ENCODE measurements around the gene RNF41.

The RNF41 gene

DNA sequence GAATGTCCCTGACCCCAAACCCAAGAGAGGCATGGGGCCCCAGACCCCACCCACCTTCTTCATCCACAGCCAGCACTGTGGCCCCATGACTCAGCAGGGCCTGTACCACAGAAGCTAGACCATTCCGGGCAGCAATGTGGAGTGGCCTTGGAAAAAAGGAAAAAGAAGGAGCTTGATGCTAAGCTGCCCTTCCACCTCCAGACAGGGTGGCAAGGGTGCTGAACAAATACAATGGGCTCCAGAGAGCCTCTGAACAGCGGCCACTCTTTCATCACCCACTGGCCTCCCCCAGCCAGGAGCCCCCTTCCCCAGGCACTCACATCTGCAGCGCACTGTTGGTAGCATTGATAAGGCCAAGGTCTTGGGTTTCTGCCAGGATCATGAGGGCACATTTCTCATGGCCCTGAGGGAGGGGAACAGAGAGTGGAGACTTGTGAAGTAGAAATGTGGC is 22.0 kb upstream of the RNF41 start:
- DNase-seq = no peak

DNA sequence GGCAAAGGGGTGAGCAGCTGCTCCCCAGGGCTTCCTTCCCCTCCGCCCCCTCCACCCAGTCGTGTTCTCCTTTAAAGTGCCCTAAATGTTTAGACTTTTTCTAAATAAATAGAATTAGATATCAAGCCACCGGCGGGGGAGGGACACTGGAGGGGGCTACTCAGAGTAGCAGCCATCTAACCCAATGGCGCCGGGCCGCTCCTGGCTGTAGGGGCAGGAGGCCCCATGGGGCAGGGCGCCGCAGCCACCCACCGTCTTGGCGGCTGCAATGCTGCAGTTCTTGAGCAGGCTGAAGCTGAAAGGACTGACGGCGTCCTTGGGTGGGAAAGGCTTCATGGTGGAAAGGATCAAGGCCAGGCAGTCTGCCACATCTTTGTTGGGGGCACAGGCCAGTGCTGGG is 21.3 kb upstream of the RNF41 start:
- no peak for DNase-seq

DNA sequence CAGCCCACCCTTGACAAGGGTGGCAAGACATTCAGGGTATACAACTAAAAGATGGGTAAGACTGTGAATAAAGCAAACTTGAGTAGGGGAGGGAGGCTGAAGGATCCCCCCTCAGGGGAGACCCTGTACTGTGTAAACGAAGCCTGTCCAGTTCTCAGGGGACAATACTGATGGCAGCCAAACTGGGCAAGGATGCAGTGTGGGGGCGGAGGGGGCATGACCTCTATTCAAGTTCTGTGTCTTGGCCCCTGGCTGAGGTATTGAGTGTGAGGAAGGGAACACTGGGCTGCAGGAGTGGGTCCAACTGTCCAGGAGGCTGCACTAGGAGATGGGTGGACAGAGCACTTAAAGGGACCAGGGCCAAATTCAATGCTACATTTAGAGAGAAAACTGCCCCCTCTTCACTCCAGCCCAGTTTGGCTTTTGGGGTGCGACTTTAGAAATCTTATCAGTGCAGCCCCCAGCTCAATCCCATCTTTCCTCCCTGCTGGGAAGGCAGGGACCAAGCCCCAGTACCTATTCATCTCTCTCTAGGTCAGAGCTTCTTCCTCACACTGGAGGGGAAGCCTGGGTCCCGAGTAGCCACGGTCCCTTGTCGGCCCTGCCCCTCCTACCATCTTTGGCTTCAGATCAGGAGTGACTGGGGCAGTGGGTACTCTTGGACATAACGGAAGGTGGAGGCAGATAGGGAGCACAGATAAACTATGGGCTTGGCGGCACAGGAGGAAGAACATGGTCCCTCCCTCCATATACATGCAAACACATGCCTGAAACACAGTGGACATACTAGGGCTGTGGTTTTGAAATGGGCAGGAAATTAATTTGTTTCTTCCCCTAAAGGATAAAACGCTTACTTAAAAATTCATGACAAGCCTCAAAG is 19.9 kb upstream of the RNF41 start:
- DNase-seq = no peak

DNA sequence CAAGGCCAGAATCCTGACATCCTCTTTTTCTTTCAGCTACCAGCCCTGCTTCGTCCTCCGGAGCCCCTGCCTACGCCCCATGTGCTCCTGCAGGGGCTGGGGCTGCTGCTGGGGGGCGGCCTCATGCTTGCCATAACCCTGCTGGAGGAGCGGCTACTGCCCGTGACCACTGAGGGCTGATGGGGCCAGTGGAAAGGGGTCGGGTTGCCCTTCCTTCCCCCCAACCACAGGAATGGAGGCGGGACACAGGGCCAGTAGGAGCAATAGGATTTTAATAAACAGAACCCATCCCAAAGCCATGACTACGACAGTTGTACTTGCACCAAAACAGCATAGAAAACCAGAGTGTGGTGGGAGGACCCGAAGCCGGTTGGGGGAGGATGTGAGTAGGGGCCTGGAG is 15.8 kb upstream of the RNF41 start:
- no peak for DNase-seq

DNA sequence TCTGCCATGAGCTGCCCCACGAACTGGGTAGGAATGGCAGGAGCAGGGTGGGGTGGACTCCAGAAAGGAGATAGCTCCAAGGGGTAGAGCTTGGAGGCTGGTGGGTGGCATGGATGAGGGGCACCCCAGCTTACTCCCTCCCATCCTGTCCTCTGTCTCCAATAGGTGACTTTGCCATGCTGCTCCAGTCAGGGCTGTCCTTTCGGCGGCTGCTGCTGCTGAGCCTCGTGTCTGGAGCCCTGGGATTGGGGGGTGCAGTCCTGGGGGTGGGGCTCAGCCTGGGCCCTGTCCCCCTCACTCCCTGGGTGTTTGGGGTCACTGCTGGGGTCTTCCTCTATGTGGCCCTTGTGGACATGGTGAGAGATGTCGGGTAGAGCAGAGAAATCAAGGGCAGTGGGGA is 15.3 kb upstream of the RNF41 start:
- no peak for DNase-seq

DNA sequence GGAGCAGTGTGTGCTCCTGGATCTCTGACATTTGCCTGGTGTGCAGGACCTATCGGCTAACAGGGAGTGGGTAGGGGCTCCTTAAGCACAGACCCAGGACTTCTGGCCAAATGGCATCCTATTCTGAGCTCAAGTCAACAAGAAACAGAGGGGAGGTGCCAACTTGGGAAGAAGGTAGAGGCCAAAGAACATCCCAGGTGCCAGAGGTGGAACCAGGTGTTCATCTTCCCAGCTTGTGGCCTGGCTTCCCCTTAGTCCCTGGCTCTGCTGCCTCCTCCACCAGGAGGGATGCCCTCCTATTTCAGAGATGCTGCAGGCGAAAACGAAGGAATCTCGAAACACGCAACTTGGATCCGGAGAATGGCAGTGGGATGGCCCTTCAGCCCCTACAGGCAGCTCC is 14.4 kb upstream of the RNF41 start:
- DNase-seq = no peak

DNA sequence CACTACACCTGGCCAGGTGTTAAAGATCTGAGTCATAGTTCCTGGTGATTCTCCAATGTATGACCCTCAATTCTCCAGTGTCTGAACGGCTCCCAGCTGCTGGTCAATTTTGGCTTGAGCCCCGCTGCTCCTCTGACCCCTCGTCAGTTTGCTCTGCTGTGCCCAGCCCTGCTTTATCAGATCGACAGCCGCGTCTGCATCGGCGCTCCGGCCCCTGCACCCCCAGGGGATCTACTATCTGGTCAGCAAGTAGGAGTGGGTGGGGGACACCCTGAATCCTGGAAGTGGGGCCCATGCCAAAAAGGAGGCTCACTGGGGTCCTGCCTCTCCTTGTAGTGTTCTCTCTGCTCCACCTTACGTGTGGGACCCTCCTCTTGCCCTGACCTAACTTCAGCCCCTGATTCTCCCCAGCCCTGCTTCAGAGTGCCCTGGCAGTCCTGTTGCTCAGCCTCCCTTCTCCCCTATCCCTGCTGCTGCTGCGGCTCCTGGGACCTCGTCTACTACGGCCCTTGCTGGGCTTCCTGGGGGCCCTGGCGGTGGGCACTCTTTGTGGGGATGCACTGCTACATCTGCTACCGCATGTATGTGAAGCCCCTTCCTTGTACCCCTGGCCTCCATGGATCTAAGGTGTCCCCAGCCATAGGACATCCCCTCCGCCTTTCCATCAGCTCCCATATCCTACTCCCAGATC is 13.2 kb upstream of the RNF41 start:
- DNase-seq = no peak

DNA sequence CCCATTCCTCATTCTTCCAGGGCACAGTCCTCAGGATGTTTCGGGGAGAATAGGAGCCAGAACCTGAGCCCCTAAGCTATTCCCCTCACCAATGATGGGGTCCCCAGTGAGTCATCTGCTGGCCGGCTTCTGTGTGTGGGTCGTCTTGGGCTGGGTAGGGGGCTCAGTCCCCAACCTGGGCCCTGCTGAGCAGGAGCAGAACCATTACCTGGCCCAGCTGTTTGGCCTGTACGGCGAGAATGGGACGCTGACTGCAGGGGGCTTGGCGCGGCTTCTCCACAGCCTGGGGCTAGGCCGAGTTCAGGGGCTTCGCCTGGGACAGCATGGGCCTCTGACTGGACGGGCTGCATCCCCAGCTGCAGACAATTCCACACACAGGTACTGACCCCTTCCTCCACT is 9.5 kb upstream of the RNF41 start:
- DNase-seq = no peak

DNA sequence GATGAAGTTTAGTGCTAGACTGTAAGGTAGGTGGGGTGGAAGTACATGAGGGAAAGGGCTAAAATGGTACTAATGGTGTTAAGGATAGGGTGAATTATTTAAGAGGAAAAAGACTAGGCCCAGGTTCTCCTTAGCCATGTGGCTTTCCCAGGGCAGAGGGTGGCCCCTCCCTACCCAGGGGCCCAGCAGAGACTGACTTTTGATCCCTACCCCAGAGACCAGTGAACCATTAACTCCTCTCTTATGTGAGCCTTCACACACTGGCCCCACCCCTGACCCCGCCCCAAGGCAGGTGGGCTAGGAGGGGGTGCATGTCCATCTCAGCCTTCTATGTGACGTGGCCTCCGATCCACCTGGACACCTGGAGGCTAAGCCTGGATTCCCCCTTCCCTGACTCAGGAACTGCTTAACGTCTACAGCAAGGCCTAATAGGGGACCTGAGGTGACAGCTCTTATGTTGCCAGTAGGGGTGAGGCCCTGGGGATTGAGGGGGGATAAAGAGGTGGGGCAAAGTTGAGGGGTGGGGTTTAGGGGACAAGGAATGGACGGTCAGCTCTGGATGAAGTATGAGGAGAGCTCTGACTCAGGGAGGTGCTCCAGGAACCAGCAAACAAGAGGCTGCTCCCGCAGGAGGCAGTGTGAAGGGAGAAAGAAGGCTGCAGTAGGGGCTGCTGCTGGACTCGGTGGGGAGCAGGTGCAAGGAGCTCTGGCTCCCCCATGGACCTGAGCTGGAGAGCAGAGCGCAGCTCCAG is 8.9 kb upstream of the RNF41 start:
- DNase-seq = no peak

DNA sequence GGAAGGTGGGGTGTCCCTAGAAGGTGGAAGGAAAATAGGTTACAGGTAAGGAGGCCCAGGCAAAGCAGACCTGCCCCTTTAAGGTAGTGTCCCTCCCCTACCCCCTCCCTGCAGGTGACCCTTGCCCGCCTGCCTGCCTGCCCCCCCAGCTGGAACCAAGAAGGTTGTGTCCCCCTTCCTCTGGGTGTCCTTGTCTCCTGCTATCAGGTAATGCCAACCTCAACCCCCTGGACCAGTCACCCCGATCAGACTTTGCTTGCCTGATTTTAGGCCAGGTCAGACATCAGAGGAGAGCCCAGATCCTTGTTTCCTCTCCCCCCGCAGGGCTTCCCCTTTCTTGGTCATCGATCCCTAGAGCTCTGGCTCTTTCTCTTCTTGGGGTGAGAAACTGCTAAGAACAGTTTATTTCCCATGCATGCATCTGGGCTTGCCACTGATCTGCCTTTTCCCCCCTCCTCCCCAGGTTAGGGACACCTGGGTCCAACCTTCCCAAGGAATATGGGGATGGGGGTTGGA is 8.3 kb upstream of the RNF41 start, which contains the start of gene SLC39A5:
Gene SLC39A5 (plus strand): TSS at position 136 of the 516 bp plus-strand sequence. CDS start 1,224 bp downstream, outside the sequence.
- no peak for DNase-seq

DNA sequence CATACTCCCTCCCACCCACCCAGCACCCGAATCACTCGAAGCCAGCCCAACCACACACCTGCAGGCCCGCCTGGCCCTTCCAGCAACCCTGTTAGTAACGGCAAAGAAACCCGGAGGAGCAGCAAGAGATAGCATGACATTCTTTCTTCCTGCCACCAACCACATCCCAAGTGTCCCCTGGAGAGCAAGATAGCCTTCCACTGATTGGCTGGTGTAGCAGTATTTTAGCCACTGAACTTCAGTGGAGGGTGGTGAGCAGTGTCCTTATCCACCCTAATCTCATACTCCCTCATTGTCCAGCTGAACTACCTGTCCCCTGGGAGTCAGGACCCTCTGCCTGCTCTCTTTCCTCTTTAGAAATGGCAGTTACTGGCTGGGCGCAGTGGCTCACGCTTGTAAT is 7.4 kb upstream of the RNF41 start:
- no peak for DNase-seq

DNA sequence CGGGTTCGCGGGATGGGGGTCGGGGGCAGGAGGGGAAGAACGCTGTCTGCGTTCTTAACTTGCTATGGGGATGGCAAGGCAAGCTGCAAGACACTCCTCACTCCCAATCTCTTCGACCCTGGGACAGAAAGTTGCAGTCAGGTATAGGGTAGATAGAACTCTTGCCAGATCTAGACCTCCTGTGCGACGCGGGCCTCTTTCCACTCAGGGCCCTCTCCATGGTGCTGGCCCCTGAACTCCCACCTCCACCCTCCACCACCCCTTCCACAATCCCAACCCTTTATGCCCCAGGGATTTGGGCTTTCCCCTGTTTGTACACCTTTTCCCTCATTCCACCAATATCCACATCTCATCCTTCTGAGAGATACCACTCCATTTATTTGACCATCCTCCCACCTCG is 3.2 kb upstream of the RNF41 start:
- DNase-seq = no peak

DNA sequence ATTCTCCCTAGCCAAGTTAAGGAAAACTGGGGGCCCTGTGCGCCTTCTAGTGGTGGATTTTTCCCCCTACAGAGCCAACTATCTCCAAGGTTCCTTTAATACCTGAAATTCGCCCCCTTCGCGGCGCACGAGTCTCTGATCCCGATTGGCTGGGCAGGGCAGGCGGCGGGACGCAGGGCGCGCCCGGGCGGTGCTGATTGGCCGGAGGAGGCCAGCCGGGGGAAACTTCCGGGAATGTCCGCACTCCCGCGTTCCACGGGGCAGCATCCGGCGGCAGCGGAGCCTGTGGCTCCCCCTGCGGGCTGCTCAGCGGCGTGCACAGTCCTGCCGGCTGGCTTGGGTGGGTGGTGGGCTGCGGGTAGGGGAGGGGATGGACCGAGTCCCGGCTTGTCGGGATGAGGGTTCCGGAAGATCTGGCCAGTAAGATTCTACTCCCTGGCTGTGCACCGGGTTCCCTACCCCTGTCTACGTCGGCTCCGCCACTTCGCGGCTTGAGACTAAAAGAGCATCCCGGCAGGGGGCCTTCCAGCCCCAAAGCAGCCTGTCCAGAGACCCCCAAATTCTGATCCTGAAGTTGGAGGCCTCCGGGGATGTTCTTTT is 2.5 kb upstream of the RNF41 start, which contains the start of gene NABP2:
Gene NABP2 (plus strand): TSS at position 241 of the 600 bp plus-strand sequence. CDS start 515 bp downstream, outside the sequence.
- peak; percentile 74 to 90 (median 82) for DNase-seq

DNA sequence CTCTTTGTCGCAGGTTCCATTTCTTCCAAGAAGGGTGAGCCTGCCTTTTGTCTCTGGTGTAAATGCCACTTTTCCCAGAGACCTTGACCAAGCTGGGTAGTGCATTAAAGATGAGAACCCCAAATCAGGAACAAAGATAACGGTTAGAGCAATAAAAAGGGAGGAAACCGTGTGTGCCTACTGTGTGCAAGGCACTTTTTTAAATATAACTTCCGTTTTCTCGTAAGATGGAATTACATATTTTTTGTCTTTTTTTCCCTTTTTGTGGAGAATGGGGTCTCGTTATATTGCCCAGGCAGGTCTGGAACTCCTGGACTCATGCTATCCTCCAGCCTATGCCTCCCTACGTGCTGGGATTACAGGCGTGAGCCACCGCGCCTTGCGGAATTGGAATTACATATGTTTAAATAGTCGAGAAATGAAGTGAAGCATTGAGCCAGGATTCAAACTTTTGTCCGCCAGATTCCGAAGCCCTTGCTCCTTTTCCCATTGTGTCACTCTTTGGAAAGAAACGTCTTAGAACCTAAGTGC is 1.9 kb upstream of the RNF41 start:
- no peak for DNase-seq

DNA sequence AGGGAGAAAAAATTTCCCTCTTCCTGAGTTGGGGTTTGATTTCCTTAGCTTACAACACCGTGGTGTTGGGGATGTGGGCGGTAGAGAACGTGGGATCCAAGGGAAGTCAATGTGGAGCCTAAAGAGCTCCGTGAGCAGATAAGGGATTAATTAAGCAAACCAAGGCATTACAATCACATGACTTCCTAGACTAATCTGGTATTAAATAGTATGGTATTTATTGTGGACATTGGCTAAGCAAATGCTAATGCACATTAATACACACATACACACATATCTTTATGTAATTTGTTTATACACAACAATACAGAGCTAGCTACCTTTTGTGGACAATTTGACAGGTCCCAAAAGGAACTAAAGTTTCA is 791 bp upstream of the RNF41 start:
- DNase-seq = no peak

DNA sequence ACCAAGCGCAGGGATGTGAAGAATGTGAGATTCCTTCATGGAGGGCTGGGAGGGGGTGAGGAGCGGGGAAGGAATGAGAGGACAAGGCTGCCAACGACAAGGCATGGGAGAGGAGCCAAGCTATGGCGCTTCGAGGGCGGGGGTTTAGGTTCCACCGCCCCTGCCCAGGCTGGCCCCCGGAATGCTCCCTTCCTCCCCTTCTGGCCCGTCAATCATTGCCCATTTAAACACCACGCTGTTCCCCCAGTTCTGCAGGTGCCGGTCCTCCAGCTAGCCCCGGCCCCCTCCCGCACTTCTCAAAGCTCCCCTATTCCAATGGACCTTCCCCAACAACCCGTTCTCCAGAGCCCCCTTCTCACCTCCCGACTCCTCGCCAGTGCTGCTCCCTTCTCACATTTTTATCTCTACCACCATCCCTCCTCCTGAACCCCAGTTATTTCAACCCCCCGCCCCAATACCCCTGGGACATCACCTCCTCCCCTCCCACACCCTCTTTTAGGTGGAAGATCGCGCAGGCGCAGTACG is 428 bp downstream of the RNF41 start:
- no peak for DNase-seq

DNA sequence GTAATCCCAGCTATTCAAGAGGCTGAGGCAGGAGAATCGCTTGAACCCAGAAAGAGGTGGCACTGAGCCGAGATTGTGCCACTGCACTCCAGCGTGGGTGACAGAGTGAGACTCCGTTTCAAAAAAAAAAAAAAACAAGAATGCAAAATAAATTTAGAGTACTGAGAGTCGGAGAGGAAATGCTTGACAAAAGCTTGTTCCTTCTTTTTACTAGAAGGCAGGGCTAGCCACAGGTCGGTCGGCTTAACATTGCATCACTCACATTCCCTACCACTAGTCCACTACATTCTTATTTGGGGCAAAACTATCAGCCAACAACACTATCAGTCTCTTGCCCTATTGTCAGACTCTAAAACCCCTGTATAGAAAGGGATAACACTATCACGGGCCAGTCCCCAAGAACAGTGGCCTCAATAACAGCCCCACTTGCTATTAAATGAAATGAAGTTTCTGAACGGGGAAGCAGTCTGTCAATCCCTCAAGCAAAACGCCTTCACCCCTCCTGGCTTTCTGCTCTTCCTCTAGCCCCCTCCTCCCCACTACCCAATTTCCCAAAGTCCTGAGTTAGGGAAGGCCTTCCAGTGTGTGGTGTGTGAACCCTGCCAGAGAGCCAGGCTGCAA is 1.0 kb downstream of the RNF41 start:
- no peak for DNase-seq

DNA sequence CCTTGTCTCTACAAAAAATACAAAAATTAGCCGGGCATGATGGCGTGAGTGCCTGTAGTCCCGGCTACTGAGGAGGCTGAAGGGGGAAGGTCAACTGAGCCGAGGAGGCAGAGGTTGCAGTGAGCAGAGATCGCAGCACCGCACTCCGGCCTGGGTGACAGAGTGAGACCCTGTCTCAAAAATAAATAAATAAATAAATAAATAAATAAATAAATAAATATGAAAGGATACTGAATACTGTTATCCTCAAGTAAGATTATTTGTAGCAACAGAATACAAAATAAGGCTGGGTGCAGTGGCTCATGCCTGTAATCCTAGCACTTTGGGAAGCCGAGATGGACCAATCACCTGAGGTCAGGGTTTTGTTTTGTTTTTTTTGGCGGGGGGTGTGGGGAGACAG is 1.9 kb downstream of the RNF41 start:
- no peak for DNase-seq

DNA sequence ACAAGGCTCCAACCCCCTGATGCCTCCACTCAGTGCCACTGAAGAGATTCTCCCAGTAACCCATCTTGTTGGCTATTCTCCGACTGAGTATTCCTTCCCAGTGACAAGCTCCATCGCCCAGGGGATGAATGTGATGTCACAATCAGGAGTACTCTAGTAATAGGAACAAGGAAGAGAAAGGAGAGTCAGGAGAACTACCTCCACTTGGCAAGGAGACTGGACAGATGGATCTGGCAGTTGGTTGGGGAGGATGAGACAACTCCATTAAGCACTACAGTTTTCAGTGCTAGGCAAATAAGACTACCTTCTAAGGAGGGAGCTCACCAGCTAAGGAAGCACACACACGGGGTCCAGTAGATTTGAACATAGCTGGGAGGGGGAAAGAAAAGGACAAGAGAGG is 5.3 kb downstream of the RNF41 start:
- no peak for DNase-seq

DNA sequence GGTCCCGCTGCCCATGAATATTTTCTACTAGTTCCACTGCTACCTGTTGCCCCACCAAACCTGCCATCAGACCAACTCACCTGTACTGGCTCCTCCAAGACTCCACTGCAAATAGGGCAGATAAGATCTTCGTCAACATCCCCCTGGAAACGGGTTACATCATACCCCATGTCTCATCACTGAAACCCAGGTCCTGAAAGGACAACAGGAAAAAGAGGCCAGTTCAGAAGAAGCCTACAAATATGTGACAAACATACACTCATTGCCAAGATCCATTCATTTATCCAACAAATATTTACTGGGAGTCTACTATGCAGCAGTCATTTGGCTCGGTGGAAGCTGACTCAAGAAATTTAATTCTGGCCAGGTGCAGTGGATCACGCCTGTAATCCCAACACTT is 7.8 kb downstream of the RNF41 start:
- DNase-seq = no peak

DNA sequence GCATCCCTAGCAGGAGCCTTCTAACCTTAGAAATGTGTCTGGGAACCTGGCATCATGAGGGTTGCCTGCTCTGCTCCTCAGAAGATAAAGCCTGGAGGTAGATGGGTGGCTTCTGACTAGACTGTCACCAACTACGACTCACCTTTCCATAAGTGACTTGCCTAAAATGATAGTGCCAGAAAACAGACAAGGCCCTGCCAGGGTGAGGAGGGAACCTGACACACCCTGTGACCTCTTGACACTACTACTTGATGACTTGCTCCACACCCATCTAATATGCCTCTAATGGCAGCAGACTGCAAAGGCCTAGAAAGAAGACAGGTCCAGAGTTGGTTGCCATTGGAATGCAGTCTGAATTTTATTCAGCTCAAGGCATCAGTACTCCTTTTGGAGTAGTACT is 9.4 kb downstream of the RNF41 start:
- no peak for DNase-seq

DNA sequence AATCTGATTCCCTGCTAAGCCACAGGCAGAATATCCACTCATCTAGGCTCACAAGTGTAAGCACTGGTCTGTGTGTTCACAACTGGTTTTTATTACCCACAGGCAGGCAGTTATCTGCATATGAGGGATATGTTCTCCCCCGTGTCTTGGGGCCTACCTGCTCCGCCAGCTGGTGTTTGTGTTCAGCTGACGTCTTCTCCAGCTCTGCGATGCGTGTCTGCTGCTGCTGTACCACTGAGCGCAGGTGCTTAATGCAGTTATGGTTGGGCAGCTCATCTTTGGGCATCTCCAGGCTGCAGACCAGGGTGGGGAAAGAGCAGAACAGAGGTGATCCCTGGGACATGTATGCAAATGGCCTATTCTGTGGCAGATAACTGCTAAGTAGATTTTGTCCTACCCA is 13.7 kb downstream of the RNF41 start:
- DNase-seq = no peak

Data from activated CD4-positive, CD25-positive, alpha-beta regulatory T cell (primary cell).